HG03342 (cell line): ENCODE data around the gene FCHSD2.
"Not testable (repeated sequence)": the region's sequence is repeated elsewhere in the genome, so short reads cannot be mapped to it uniquely, and the experiment has no call there.

ENCODE experiments used
- ATAC-seq: cut with Tn5 transposase; IDR thresholded peaks from one replicate; pipeline ENCODE4 v1.9.1; 2021; ENCODE audit warnings: mild to moderate bottlenecking, moderate library complexity; ENCODE audit not compliant: unreplicated experiment

FCHSD2 gene

GRCh38 chr11:72940417-72940816 lies 201.7 kb downstream of the FCHSD2 start:
- ATAC-seq: no peak

- no peak for ATAC-seq
These were observed 203.1 kb downstream of the FCHSD2 start for GRCh38 chr11:72939031-72939430.

GRCh38 chr11:72937439-72937838 lies 204.7 kb downstream of the FCHSD2 start:
- no peak for ATAC-seq

- no peak for ATAC-seq
These were observed 206.4 kb downstream of the FCHSD2 start for GRCh38 chr11:72935700-72936099.

GRCh38 chr11:72932132-72932570 lies 210.0 kb downstream of the FCHSD2 start:
- no peak for ATAC-seq

- no peak for ATAC-seq
These were observed 212.1 kb downstream of the FCHSD2 start for GRCh38 chr11:72930008-72930407.

- ATAC-seq: no peak
These were observed 212.9 kb downstream of the FCHSD2 start for GRCh38 chr11:72929256-72929655.

- ATAC-seq: no peak
These were observed 214.7 kb downstream of the FCHSD2 start for GRCh38 chr11:72927380-72927779.

- no peak for ATAC-seq
These were observed 216.0 kb downstream of the FCHSD2 start for GRCh38 chr11:72926076-72926475.

GRCh38 chr11:72925656-72926055 lies 216.5 kb downstream of the FCHSD2 start:
- ATAC-seq: no peak

GRCh38 chr11:72924568-72925190 lies 217.4 kb downstream of the FCHSD2 start:
- no peak for ATAC-seq

GRCh38 chr11:72921028-72921716 lies 220.9 kb downstream of the FCHSD2 start:
- ATAC-seq: no peak

GRCh38 chr11:72920001-72920400 lies 222.1 kb downstream of the FCHSD2 start:
- no peak for ATAC-seq

- no peak for ATAC-seq
These were observed 223.3 kb downstream of the FCHSD2 start for GRCh38 chr11:72918851-72919250.

GRCh38 chr11:72912253-72912652 lies 229.9 kb downstream of the FCHSD2 start:
- no peak for ATAC-seq

- ATAC-seq: not testable (repeated sequence)
These were observed 232.3 kb downstream of the FCHSD2 start for GRCh38 chr11:72909558-72910388.

GRCh38 chr11:72908032-72908676 lies 234.0 kb downstream of the FCHSD2 start:
- no peak for ATAC-seq

GRCh38 chr11:72904016-72904415 lies 238.1 kb downstream of the FCHSD2 start:
- no peak for ATAC-seq

GRCh38 chr11:72901374-72901773 lies 240.7 kb downstream of the FCHSD2 start:
- no peak for ATAC-seq

GRCh38 chr11:72900013-72900412 lies 242.1 kb downstream of the FCHSD2 start:
- ATAC-seq: no peak

- ATAC-seq: no peak
These were observed 242.9 kb downstream of the FCHSD2 start for GRCh38 chr11:72899238-72899637.
